SU-DHL-6 (cell line): ENCODE results near the gene TOMM40L.

Experiments used
- H2AFZ ChIP-seq: fragments of 200-600 bp; sonication (generic); 2 replicates; pipeline ENCODE4 v1.6.1; 2014; ENCODE audit warnings: low read depth, mild to moderate bottlenecking, moderate library complexity, mixed read lengths, antibody characterized with exemption, low read length; ENCODE audit not compliant: severe bottlenecking
- H3F3A ChIP-seq: fragments of 200-600 bp; shearing (Covaris generic); 2 replicates; pipeline ENCODE4 v1.6.0; 2016; ENCODE audit warnings: antibody characterized with exemption, mild to moderate bottlenecking; ENCODE audit not compliant: insufficient read depth
- H3K27ac ChIP-seq: fragments of 200-600 bp; sonication (generic); 2 replicates; pipeline ENCODE4 v1.5.1; 2016; ENCODE audit warnings: low read depth, mild to moderate bottlenecking, low read length, moderate library complexity, mixed read lengths
- H3K27me3 ChIP-seq: fragments of 200-600 bp; sonication (generic), shearing (Covaris generic); 2 replicates; pipeline ENCODE4 v1.6.0; 2014; ENCODE audit warnings: mild to moderate bottlenecking, low read length
- H3K36me3 ChIP-seq: fragments of 200-600 bp; sonication (generic); 2 replicates; pipeline ENCODE4 v1.6.1; 2014; ENCODE audit warnings: mild to moderate bottlenecking, low read length, mixed read lengths
- H3K4me2 ChIP-seq: fragments of 300-600, 200-600 bp; shearing (Covaris generic), sonication (generic); 2 replicates; pipeline ENCODE4 v1.6.0; 2014; ENCODE audit warnings: low read length, low read depth, mild to moderate bottlenecking; ENCODE audit not compliant: poor library complexity, severe bottlenecking
- H3K4me3 ChIP-seq: fragments of 200-600 bp; sonication (generic); 2 replicates; pipeline ENCODE4 v1.5.1; 2014; ENCODE audit warnings: antibody characterized with exemption, low read length, mild to moderate bottlenecking, mixed read lengths; ENCODE audit not compliant: insufficient read depth, poor library complexity, severe bottlenecking
- H3K79me2 ChIP-seq: fragments of 200-600 bp; sonication (generic); 2 replicates; pipeline ENCODE4 v1.6.1; 2014; ENCODE audit warnings: mild to moderate bottlenecking, low read length, moderate library complexity; ENCODE audit not compliant: insufficient read depth
- H3K9ac ChIP-seq: fragments of 200-600 bp; sonication (generic); 2 replicates; pipeline ENCODE4 v1.7.0; 2014; ENCODE audit warnings: mild to moderate bottlenecking, low read length
- H3K9me2 ChIP-seq: fragments of 200-600 bp; sonication (generic); replicated peaks from 2 replicates; pipeline ENCODE4 v1.6.1; 2014; ENCODE audit warnings: low read length; ENCODE audit not compliant: insufficient read depth
- H3K9me3 ChIP-seq: fragments of 200-600 bp; sonication (generic); 2 replicates; pipeline ENCODE4 v1.6.1; 2014; ENCODE audit warnings: low read length, mixed read lengths; ENCODE audit not compliant: insufficient read depth
- H4K20me1 ChIP-seq: fragments of 200-600 bp; sonication (generic); 2 replicates; pipeline ENCODE4 v1.6.1; 2014; ENCODE audit warnings: low read depth, mild to moderate bottlenecking, antibody characterized with exemption, low read length, moderate library complexity, mixed read lengths
- CTCF ChIP-seq: fragments of 200-600 bp; sonication (generic); IDR thresholded peaks from one replicate; pipeline ENCODE4 v1.5.1; 2017; ENCODE audit warnings: antibody characterized with exemption, mild to moderate bottlenecking, low read length, moderate library complexity; ENCODE audit not compliant: insufficient read depth, poor library complexity, severe bottlenecking
- EZH2phosphoT487 ChIP-seq: fragments of 200-600 bp; sonication (generic), shearing (Covaris generic); conservative IDR thresholded peaks from 2 replicates; pipeline ENCODE4 v1.6.1; 2018; ENCODE audit warnings: mild to moderate bottlenecking, antibody characterized with exemption, low read length, moderate library complexity, mixed read lengths

TOMM40L gene

GRCh38 chr1:161225534-161226319, at the start of gene TOMM40L:
TOMM40L (plus strand) TSS chr1:161226060; CDS start chr1:161226490, 430 bp downstream.
- Histone ChIP-seq H3F3A (no peaks in the 10 kb centered on the region), H3K9me2 (no peaks in the 10 kb centered on the region), H3K27ac (peak within 1 kb of the TSS; percentile 7; the same call in 1 of the 2 replicates), H4K20me1 (no peaks in the 10 kb centered on the region), H3K4me3 (peak within 1 kb of the TSS; percentile 67), H3K36me3 (no peaks in the 10 kb centered on the region), H3K4me2 (peak within 1 kb of the TSS; percentile 78), H3K9ac (peak within 1 kb of the TSS; percentile 66), H3K27me3 (no peaks in the 10 kb centered on the region), H3K9me3 (no peaks in the 10 kb centered on the region), H3K79me2 (no peaks in the 10 kb centered on the region), H2AFZ (peak within 1 kb of the TSS; percentile 97)
- TF ChIP-seq CTCF (peak; percentile 81), EZH2phosphoT487 (no peak)

- Histone ChIP-seq H3K36me3 (no peaks in the 10 kb centered on the region), H3F3A (peaks cover 13% of the 10 kb centered on the region; the same call in 1 of the 2 replicates), H3K79me2 (no peaks in the 10 kb centered on the region; the same call in 1 of the 2 replicates), H2AFZ (peak overlapping the region; percentile 87), H3K4me2 (peak overlapping the region; percentile 85), H3K9me3 (no peaks in the 10 kb centered on the region), H3K9ac (peak overlapping the region; percentile 69), H4K20me1 (no peaks in the 10 kb centered on the region), H3K27me3 (no peaks in the 10 kb centered on the region), H3K4me3 (peak overlapping the region; percentile 86), H3K27ac (peak overlapping the region; percentile 52), H3K9me2 (no peaks in the 10 kb centered on the region)
- TF ChIP-seq CTCF: no peak
- TF ChIP-seq EZH2phosphoT487: no peak
These were observed 49.3 kb upstream of the TOMM40L start for GRCh38 chr1:161176468-161177111.

- H3F3A ChIP-seq: peaks cover 13% of the 10 kb centered on the region; the same call in 1 of the 2 replicates
- H3K9ac ChIP-seq: peak within 1 kb of the TSS; percentile 69
- no peaks in the 10 kb centered on the region for H4K20me1 ChIP-seq
- no peak for TF ChIP-seq CTCF
- TF ChIP-seq EZH2phosphoT487: no peak
- H2AFZ ChIP-seq: peak within 1 kb of the TSS; percentile 87
- no peaks in the 10 kb centered on the region for H3K27me3 ChIP-seq
- H3K36me3 ChIP-seq: no peaks in the 10 kb centered on the region
- H3K79me2 ChIP-seq: no peaks in the 10 kb centered on the region; the same call in 1 of the 2 replicates
- peak within 1 kb of the TSS; percentile 86 for H3K4me3 ChIP-seq
- no peaks in the 10 kb centered on the region for H3K9me3 ChIP-seq
- H3K27ac ChIP-seq: peak within 1 kb of the TSS; percentile 52
- H3K4me2 ChIP-seq: peak within 1 kb of the TSS; percentile 85
- H3K9me2 ChIP-seq: no peaks in the 10 kb centered on the region
These were observed 48.5 kb upstream of the TOMM40L start, which contains the start of gene B4GALT3 for GRCh38 chr1:161177112-161177935. B4GALT3 (minus strand) TSS chr1:161177507; CDS start chr1:161176060, 1,447 bp downstream.
